ENCODE data around the gene IL12RB2. TPM values are rescaled to one million over a fixed set of nuclear protein-coding genes. Genes with fewer than 3 reads are reported as not detected.
"Not testable (repeated sequence)": the region's sequence is repeated elsewhere in the genome, so short reads cannot be mapped to it uniquely, and the experiment has no call there.

Gene IL12RB2
- total RNA-seq, 1 donor from 2014 or later, result not detected

GRCh38 chr1:67400029-67400786 lies 92.5 kb downstream of the IL12RB2 start:
- DNase-seq, result not testable (repeated sequence)

DNA sequence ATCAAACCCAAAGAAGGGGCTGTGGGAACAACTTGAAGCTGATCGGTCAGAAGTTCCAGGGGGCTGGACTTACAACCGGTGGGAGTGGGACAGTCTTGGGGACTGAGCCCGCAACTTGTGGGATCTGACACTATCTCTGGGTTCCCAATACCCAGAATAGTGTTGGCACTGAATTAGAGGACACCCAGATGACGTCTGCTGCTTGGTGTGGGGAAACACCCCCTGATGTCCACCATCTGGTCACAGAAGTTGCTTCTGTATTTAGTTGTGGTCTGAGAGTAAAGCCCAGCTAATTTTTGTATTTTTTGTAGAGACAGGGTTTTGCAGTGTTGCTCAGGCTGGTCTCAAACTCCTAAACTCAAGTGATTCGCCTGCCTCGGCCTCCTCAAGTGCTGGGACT lies 93.8 kb downstream of the IL12RB2 start:
- no peak for DNase-seq

- no peak for DNase-seq
These were observed 96.5 kb downstream of the IL12RB2 start for GRCh38 chr1:67404212-67404620.

DNA sequence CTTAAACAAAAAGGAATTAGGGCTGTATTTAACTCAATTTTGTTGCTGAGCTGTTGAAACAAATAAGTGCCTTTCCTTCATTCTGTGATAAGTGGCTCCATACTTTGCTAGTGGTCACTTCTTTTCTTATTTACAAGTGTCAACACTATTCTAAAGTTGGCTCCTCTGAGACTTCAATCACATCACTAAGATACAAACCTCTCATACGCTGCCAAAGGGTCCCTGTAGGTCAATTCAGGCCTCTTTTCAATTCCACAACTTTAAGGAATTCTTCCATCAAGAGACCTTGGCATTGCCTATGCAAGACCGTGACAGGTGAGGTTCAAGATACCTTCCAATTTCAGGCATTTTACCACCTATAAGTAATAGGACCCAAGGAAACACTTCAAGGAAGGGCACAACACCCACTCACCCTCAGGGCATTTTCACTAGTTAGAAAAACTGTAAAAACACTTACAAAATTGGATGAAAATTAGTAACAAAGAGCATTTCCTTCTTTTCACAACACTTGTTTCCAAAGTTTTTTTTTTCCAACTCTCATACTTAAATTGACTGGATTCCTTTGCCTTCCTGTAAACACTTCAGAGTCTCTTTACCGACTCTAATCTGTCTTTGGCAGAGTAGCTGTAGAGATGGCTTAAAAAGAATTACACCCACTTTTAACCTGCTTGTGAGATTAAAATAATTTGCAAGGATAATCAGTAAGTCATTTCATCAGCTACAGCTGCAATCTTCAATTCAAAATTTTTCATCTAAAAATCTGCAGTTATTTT lies 98.0 kb downstream of the IL12RB2 start:
- DNase-seq, result no peak

DNA sequence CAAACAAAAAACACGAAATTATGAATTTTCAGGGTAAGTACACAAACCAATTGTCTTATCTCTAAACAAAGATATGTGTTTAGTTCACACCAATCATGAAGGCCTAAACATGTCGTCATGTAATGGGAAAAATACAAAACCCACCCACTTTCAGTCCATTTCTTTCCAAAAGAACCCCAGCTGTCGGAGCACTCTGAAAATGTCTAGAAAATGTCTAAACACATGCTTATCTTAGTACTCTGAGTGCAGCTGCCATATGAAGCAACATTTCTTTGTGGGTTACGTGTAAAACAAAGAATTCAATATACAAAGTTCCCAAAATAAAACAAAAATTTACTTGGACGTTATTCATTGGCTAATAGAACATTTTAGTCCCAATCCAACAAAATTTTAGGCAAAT lies 99.8 kb downstream of the IL12RB2 start:
- no peak for DNase-seq

DNA sequence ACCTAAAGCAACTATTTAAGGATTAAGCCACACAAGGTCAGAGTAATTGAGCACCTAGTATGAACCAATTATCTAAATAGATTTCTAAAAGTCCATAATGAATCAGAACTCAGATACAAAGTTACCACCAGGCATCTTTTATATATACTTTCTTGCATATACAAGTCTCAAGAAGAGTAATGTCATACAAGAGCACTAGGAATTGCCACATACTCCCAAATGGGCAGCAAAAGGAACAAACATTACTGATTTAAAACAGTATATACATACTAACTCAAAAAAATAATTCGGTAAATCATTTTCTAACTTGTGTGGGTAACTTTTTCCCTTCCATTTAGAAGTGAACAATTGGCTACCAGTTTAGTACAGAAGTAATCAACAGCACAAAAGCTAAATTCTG lies 100.5 kb downstream of the IL12RB2 start:
- no peak for DNase-seq

DNA sequence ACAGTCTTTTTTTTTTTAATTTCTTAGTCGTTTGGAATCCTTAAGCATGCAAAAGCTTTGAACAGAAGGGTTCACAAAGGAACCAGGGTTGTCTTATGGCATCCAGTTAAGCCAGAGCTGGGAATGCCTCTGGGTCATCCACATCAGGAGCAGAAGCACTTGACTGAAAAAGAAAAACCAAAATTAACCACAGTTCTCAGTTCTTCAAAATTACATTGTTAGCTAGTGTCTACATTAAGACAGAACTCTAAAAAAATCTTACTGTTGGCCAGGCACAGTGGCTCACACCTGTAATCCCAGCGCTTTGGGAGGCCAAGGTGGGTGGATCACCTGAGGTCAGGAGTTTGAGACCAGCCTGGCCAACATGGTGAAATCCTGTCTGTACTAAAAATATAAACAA lies 105.4 kb downstream of the IL12RB2 start:
- DNase-seq, result not testable (repeated sequence)

DNA sequence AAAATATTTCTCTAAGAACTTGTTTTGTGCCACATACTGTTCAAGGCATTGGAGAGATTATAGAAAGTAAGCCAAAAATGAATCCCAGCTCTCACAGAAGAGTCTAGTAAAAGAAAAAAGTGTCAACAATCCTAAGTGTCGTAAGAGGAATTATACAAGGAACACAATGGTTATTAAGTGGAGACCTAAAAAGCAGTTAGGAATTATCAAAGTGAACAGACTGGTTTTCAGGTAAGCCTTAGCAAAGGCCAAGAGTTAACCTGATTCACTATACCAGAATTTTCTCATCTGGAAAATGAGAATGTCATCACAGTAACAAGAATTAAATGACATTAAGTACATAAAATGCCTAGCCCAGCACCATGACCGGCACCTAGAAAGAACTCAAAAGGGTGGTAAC lies 106.9 kb downstream of the IL12RB2 start:
- no peak for DNase-seq

DNA sequence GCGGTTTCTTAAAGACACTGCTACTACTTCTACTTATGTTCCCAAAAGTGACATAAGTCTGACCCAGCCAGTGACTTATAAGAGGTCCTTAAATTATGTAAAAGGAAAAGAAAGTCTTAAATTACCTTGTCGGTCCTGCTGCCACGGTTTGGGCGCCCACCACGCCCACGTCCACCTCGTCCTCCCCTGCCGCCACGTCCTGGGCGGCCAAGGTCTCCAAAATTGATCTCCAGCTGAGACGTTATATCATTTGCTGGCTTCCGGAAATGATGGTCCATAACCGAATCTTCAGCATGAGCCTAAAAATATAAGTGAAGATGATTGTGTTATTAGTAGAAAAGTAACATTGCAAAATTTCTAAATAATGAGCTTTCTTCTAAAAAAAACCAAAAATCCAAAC lies 107.4 kb downstream of the IL12RB2 start:
- DNase-seq, result no peak

- not testable (repeated sequence) for DNase-seq
These were observed 110.1 kb downstream of the IL12RB2 start for GRCh38 chr1:67417733-67418132.

DNA sequence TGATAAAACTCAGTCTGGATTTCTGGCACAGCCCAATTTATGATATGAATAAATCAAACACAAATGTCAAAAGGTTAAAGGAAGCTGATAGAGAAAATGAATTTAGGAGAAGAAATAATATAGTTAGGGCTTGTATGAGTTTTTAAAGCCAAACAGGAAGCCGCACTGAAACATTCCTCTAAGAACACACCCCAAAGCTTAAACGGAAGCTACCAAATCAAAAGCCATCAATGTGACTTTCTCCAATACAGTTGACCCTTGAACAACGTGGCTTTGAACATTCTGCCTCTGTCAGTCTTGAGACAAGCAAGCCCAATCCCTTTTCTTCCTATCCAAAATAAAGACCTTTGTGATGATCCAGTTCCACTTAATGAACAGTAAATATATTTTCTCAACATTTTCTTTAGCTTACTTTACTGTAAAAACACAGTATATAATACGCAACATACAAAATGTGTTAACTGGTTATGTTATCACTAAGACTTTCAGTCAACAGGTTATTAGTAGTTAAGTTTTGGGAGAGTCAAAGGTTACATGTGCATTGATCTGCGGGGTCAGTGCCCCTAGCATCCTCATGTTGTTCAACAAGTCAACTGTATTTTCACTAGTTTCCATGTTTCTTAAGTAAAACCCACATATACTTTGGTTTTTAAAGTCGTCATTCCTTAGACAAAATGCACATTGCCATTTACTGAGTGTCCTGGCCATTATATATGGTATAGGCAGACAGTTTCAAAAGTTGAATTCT lies 111.3 kb downstream of the IL12RB2 start:
- no peak for DNase-seq

GRCh38 chr1:67420835-67421492 lies 113.3 kb downstream of the IL12RB2 start:
- no peak for DNase-seq

- no peak for DNase-seq
These were observed 119.8 kb downstream of the IL12RB2 start for GRCh38 chr1:67427465-67427864.

GRCh38 chr1:67427947-67428346 lies 120.3 kb downstream of the IL12RB2 start:
- DNase-seq, result no peak

- DNase-seq, result peak; percentile 41
These were observed 121.4 kb downstream of the IL12RB2 start for GRCh38 chr1:67429011-67429527.

GRCh38 chr1:67429528-67430357 lies 122.1 kb downstream of the IL12RB2 start:
- DNase-seq, result peak; percentile 45

GRCh38 chr1:67430358-67431155 lies 122.9 kb downstream of the IL12RB2 start, which contains the start of gene SERBP1:
TSS of gene SERBP1 (minus strand) at chr1:67430402. CDS start at chr1:67430300, 102 bp downstream.
- DNase-seq, result peak; percentile 99

GRCh38 chr1:67431156-67431765 lies 123.6 kb downstream of the IL12RB2 start:
- DNase-seq, result no peak

DNA sequence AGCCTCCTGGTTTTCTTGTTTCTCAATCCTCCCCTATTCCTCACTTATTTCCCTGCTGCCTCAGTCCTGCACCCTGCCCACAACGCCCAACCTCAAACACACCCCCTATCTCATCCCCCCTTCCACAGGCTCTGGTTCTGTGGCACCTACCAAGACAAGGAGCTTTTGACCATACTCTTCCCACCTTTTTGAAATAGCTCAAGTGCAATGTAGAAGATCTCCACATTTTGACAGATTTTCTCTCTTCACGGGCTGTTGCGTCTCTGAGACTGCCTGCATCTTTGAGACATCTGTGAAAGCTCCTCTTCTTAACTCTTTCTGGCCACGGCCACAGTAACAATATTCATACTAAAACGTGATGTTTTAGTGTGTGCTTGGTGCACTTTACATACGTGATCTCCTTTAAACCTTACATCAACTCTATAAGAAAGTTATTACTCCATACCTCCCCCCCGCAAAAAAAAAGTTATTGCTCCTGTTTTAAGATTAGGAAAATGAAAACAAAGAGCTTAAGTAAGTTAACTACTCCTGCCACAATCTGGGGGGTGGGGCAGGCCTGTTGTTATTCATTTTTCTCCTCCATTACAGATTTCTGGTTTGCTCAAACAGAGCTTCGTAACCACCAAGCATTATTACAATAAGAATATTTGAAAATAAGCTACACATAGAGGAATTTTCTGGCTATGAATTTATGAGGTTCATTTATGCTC lies 124.4 kb downstream of the IL12RB2 start:
- DNase-seq, result no peak

Measured in dermis blood vessel endothelial cell (primary cell).